RWPE1 (cell line): ENCODE data around the gene GSC.

Source experiments
- CTCF ChIA-PET: fragments of 350-600 bp; sonication (Branson Sonifier 250); formaldehyde crosslinking; extraction: SDS; loops from one replicate; lab custom pipeline; 2021; lab: Yijun Ruan, JAX
- POLR2A ChIA-PET: fragments of 400-600 bp; formaldehyde crosslinking; extraction: SDS; loops from one replicate; lab custom pipeline; 2020; ENCODE audit warnings: antibody characterized with exemption; ENCODE audit not compliant: low non-redundant PET; lab: Yijun Ruan, JAX
- DNase-seq: peaks from one replicate; pipeline ENCODE4 v3.0.0; 2012; ENCODE audit warnings: low spot score
- H3K27ac ChIP-seq: fragments of 450-650 bp; 2 replicates; pipeline ENCODE4 v1.5.1; 2017
- TF ChIP-seq, protein P1 (sequence below): fragments of 450-650 bp; conservative IDR thresholded peaks from 2 replicates; pipeline ENCODE4 v1.5.1; 2017; ENCODE audit warnings: low read depth, mild to moderate bottlenecking

Gene GSC

DNA sequence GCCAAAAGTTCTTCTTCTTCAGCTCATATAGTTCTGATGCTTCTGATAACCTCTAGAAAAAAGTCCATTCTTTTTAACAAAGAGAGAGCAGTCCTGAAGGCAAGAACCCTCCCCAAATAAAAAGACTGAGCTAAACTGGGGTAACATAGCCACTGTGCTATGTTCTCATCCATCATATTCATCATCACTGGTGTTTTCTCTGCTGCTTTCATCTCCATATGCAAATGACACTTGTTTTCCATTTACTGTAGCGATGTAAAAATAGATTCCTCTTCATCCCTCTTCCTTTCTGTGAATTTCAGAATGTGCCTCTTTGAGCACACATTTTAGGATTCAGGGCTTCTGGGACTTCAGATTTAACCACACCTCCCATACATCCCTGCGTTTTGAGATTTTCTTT, 44.9 kb downstream of the GSC start:
- H3K27ac ChIP-seq: no peak overlapping the region
- TF ChIP-seq, protein P1, sequence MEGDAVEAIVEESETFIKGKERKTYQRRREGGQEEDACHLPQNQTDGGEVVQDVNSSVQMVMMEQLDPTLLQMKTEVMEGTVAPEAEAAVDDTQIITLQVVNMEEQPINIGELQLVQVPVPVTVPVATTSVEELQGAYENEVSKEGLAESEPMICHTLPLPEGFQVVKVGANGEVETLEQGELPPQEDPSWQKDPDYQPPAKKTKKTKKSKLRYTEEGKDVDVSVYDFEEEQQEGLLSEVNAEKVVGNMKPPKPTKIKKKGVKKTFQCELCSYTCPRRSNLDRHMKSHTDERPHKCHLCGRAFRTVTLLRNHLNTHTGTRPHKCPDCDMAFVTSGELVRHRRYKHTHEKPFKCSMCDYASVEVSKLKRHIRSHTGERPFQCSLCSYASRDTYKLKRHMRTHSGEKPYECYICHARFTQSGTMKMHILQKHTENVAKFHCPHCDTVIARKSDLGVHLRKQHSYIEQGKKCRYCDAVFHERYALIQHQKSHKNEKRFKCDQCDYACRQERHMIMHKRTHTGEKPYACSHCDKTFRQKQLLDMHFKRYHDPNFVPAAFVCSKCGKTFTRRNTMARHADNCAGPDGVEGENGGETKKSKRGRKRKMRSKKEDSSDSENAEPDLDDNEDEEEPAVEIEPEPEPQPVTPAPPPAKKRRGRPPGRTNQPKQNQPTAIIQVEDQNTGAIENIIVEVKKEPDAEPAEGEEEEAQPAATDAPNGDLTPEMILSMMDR: no peak
- CTCF ChIA-PET: interaction anchor here (0.6 kb wide), 1 partner anchor 584 kb away, joined by 4 read pairs; no protein-coding TSS in a partner anchor
- DNase-seq: no peak
- POLR2A ChIA-PET: no interaction called here

DNA sequence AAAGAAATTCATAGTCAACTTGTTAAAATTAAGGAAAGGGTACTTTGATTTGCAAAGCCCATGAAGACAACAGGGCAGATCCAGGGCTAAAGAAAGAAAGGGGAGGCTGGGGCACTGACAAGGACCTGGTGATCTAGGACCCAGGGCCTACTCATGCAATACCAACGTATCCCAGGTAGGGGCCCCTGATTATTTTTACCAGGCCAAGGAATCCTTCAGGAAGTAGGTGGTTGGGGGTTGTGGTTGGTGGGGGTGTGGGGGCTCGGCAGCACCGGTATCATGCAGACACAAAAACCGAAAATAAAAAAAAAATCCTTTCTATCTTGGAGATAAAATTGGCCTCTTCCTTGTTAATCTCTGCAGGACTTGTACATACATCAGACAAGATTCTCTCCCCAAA, 47.5 kb downstream of the GSC start:
- POLR2A ChIA-PET: no interaction called here
- TF ChIP-seq, protein P1: no peak
- no peak for DNase-seq
- no peak overlapping the region for H3K27ac ChIP-seq
- CTCF ChIA-PET: interaction anchor here (0.6 kb wide), 1 partner anchor 458 kb away, joined by 4 read pairs; no protein-coding TSS in a partner anchor
